Measurements from ENCODE around the gene STMN3.

DNA sequence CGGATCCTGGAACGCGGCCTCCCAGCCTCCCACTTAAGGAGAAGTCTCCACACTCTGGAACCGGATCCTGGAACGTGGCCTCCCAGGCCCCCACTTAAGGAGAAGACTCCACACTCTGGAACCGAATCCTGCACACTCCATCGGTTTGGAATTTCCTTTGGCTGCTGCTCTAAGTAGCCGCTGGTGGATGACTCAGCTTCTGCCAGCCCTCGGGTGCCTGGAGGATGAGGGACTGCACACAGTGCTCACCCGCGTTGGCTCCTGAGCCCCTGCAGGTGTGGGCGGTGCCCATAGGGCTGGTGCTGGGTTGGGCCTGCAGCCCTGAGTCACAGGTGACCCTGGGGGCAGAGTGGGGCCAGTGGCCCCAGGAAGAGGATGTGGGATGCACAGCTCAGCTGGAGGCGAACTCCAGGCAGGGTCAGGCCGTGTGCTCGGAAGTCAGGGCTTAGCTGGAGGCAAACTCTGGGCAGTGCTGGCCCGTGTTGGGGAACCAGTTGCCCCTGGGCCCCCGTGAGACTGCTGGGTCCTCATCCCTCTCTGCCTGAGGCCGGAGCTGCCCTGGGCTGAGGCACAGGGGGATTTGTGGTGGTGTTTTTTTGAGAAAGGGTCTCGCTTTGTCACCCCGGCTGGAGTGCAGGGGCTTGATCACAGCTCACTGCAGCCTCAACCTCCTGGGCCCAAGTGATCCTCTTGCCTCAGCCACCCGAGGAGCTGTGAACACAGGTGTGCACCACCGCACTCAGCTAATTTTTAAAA is 29.3 kb upstream of the STMN3 start:
- TF ChIP-seq CTCF (conservative IDR thresholded peaks at IDR 0.05) = no peak
- TF ChIP-seq ZFX (IDR thresholded peaks at IDR 0.05) = no peak
